Iris pigment epithelial cell (primary cell): ENCODE measurements around the gene QRICH2.
A peak's percentile ranks its signal among the peaks of the same experiment; 100 is the strongest.
"Not testable (repeated sequence)": the region's sequence is repeated elsewhere in the genome, so short reads cannot be mapped to it uniquely, and the experiment has no call there.

Experiments used
- DNase-seq: peaks from one replicate; pipeline ENCODE4 v3.0.0-alpha.2; 2011; ENCODE audit warnings: low read depth

The QRICH2 gene

DNA sequence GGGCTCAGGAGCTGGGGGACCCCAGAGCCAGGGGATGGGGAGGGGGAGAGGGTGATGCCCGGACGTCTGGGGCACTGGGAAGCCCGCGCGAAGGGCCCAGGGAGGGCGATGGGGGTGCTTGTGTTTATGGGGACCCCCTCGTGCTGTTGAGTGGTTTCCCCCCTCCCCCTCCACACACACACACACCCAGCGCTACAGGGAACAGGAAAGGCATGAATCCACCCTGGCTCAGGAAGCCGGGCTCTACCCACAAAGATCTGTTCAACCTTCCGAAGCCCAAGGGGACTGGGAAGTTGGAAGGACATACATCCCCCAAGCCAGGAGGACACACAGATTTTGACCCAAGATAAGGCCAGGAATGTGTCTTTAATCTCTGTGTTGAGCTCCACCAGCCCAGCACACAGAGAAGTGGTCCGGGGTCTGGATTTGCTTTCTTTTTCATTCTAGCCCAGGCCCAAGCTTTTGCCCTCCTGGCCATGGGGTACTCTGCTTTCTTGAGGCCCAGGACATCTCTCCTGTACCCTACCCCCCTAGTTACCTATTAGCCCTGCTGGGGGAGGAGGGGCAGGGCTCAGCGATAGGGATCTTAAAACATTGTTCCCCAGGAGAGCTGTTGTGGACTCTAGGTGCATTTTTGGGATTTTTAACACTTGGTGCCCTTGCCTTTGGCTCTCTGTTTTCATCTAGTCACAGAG lies 41.7 kb downstream of the QRICH2 start:
- peak; percentile 45 for DNase-seq

DNA sequence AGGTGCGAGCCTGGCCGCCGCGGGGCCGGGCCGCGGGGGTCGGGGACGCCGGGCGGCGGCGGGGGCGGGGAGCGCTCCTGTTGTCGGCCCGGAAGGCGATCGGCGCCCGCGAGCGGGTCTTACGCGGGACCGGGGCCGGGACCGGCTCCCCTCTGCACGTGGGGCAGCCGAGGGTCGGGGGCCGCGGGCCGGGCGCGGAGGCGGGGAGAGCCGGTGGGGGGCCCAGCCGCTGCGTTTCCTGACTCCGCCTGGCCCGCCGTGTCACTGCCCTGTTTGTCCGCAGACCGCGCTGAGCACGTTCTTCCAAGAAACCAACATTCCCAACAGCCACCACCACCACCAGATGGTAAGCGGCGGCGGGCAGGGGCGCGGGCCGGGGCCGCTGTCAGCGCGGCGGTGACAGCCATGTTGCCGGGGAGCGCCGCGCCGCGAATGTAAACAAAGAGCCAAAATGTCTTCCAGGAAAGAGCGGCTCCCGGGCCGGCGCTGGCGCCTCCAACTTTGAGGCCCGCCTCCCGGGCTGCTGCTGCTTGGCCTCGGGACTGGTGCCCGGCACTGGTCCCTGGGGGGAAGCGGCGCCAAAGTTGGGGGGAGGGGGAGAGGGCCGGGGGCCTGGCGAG lies 42.3 kb downstream of the QRICH2 start:
- peak; percentile 43 for DNase-seq

GRCh38 chr17:76264755-76265623 lies 43.1 kb downstream of the QRICH2 start, which contains the start of gene UBALD2:
TSS of gene UBALD2 (plus strand) at chr17:76265348. CDS start at chr17:76265506, 158 bp downstream.
- peak; percentile 100 for DNase-seq

GRCh38 chr17:76264425-76264754 lies 43.7 kb downstream of the QRICH2 start:
- DNase-seq: no peak

- DNase-seq: no peak
Measured at GRCh38 chr17:76263896-76264295, 44.2 kb downstream of the QRICH2 start.

DNA sequence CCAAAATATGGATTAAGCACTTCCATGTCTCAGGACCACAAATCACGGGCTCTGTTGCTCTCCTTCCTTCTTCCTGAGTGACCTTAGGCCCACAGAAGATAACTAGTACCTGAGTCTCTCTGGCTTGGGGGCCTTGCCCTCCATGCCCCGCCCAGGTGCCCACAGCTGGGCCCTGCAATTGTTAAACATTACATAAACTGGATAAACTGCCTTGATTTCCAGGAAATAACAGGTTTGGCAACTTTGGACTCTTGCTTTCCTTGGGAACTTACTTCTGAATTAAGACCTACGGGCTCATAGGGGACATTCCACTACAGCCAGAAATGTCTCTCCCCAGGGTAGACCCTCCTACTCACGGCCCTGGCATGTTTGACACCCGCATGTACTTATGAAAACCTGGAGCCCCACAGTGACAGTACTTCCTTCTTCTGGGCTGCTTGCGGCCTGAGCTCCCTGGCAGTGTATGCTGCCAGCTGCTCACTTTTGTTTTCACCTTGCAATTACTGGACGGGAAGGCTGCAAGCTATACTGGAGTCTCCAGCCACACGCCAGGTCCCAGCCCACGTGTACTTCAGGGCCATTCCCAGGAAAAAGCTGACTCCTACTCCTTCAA lies 45.2 kb downstream of the QRICH2 start:
- no peak for DNase-seq

GRCh38 chr17:76261421-76262215 lies 46.5 kb downstream of the QRICH2 start:
- DNase-seq: peak; percentile 39

- no peak for DNase-seq
Measured at GRCh38 chr17:76260669-76261068, 47.4 kb downstream of the QRICH2 start.

GRCh38 chr17:76260220-76260619 lies 47.9 kb downstream of the QRICH2 start:
- DNase-seq: no peak

- not testable (repeated sequence) for DNase-seq
Measured at GRCh38 chr17:76256430-76257050, 51.5 kb downstream of the QRICH2 start.

DNA sequence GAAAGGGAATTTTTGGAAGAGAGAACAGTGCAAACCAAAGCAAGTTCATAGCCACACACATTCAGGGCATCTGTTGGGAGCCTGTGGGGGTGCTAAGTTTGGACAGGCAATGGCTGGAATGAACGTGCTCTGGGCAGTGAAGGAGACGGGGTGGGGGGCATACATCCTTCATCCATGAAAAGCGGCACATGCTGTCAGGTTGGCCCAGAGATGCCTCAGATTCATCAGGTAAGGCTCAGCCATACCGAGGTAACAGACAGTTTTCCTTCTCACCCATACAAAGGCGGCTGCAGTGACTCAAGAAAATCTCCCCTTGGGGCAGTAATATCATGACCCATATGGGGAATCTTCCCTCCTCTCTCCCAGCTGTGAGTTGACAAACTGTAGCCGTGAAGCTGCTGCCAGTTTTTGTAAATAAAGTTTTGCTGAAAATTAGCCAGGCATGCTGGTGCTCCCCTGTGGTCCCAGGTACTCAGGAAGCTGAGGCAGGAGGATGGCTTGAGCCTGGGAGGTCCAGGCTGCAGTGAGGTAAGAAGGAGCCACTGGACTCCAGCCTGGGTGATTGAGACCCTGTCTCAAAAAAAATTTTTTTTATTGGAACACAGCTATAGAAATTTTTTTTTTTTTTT lies 52.2 kb downstream of the QRICH2 start:
- no peak for DNase-seq

- no peak for DNase-seq
Measured at GRCh38 chr17:76254275-76254674, 53.8 kb downstream of the QRICH2 start.

DNA sequence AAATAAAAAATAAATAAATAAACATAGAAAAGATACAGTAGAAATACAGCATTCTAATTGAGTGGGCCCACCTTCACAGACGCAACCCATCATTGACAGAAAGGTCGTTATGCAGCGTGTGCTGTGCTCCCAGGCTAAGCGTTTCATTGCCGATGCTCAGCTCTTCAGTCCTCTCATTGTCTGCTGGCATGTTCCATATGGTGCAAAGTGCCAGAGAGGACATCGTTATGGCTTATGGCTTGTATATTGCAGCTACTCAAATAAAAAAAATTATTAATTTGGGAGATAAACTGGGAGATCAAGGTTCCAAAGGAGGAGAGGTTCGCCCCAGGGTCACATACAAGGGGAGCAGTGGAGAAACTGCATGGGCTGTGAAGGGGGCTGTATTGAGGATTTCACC lies 54.2 kb downstream of the QRICH2 start:
- DNase-seq: no peak

DNA sequence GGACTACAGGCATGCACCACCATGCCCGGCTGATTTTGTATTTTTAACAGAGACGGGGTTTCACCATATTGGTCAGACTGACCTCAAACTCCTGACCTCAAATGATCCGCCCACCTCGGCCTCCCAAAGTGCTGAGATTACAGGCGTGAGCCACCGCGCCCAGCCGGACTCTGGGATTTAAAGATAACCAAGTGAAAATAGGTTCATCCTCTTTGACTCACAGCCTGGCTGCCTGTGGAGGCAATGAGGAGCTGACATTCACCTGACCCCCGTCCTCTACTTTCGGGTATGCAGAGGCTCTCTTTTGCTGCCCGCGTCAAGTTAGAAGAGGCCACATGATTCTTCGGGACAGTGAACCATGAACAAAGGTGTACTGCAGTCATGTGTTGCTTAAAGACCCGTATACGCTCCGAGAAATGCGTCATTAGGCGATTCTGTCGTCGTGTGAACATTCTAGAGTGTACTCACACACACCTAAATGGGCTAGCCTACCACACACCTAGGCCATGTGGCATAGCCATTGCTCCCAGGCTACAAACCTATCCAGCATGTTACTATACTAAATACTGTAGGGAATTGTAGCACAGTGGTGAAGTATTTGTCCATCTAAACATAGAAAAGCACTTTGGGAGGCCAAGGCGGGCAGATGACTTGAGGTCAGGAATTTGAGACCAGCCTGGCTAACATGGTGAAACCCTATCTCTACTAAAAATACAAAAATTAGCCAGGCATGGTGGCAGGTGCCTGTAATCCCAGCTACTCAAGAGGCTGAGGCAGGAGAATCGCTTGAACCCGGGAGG lies 54.9 kb downstream of the QRICH2 start:
- DNase-seq: not testable (repeated sequence)

- peak; percentile 92 for DNase-seq
Measured at GRCh38 chr17:76252040-76252954, 55.8 kb downstream of the QRICH2 start.

GRCh38 chr17:76251478-76252039 lies 56.5 kb downstream of the QRICH2 start:
- no peak for DNase-seq

DNA sequence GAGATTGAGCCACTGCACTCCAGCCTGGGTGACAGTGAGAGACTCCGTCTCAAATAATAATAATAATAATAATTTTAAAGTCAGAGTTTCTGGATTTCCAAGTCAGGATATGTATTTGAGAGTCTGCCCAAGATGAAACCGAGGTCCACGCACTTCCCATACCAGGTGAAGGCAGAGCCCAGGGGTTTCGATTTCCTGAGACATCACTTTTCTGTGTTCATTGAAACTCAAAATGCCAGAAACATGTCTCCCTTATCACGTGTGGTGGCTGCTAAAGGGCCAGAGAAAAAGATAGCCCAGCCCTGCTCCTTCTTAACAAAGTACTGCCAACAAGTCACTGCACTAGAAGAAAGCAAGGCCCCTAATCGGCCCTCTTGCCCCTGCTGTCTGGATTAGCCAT lies 57.9 kb downstream of the QRICH2 start:
- no peak for DNase-seq

DNA sequence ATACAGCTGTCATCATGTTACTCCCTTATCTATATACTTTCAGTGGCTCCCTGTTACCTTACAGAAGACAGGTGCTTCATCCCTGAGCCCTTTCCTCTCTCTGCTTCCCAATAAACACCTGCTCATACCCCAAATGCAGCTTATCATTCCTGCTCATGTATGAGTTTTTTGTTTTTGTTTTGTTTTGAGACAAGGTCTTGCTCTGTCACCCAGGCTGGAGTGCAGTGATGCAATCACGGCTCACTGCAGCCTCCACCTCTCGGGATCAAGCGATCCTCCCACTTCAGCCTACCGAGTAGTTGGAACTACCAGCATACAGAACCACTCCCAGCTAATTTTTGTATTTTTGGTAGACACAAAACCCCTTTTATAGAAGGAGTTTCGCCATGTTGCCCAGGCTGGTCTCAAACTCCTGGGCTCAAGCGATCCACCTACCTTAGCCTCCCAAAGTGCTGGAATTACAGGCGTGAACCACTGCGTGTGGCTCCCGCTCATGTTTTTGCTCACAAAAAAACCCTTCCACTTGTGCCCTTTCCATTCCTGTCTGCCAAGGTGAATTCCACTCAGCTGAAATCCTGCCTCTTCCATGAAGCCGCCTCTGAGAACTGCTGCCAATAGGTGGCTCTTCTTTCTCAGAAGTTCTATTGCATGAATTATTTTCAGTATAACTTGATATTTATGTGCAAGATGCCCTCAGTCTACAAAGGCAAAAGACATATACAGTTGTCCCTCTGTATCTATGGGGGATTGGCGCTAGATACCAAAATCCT lies 59.9 kb downstream of the QRICH2 start:
- no peak for DNase-seq
